C4-2B (cell line): ENCODE measurements around the gene CACNA1B.

Experiments used
- ZFX ChIP-seq: fragments of 450-650 bp; IDR thresholded peaks from 2 replicates; pipeline ENCODE4 v1.6.1; 2017
- TF ChIP-seq, protein P1 (sequence below): fragments of 450-650 bp; conservative IDR thresholded peaks from 2 replicates; pipeline ENCODE4 v1.5.1; 2017; ENCODE audit warnings: mild to moderate bottlenecking

DNA sequence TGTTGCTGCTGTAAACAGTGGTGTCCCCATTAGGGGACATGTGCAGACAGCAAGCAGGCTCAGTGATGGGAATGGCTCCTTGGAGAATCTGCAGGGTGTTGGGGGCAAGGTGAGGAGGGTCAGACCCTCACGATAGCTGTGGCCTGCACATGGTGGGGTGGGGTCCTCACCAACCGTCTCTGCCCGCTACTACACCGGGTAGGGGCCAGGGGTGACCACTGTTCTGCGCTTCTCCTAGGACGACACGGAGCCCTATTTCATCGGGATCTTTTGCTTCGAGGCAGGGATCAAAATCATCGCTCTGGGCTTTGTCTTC is 4.9 kb downstream of the CACNA1B start:
- TF ChIP-seq, protein P1, sequence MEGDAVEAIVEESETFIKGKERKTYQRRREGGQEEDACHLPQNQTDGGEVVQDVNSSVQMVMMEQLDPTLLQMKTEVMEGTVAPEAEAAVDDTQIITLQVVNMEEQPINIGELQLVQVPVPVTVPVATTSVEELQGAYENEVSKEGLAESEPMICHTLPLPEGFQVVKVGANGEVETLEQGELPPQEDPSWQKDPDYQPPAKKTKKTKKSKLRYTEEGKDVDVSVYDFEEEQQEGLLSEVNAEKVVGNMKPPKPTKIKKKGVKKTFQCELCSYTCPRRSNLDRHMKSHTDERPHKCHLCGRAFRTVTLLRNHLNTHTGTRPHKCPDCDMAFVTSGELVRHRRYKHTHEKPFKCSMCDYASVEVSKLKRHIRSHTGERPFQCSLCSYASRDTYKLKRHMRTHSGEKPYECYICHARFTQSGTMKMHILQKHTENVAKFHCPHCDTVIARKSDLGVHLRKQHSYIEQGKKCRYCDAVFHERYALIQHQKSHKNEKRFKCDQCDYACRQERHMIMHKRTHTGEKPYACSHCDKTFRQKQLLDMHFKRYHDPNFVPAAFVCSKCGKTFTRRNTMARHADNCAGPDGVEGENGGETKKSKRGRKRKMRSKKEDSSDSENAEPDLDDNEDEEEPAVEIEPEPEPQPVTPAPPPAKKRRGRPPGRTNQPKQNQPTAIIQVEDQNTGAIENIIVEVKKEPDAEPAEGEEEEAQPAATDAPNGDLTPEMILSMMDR = no peak
- no peak for TF ChIP-seq ZFX
